Body of pancreas (tissue), 4 donors: ENCODE measurements around the gene IFNA17. TPM values are rescaled to one million over a fixed set of nuclear protein-coding genes. Genes with fewer than 3 reads are reported as not detected.
"Not testable (repeated sequence)": the region's sequence is repeated elsewhere in the genome, so short reads cannot be mapped to it uniquely, and the experiment has no call there.

Experiments used
- ATAC-seq: fragments of 150-250 bp; one replicate; pipeline ENCODE4 v1.9.1; 2016
- DNase-seq, 4 donors: peaks; one replicate each; pipeline ENCODE4 v3.0.0-alpha.2; 2019
- H3K27ac ChIP-seq, 4 donors: fragments of 200-600 bp; sonication (generic); 1 replicate in 3 of 4; 2 replicates in 1 of 4; pipeline versions ENCODE4 v1.5.1 to v1.6.1; 2016 to 2019; ENCODE audit warnings: mild to moderate bottlenecking in 1 of 4, mixed read lengths in 1 of 4, moderate library complexity in 1 of 4
- H3K27me3 ChIP-seq, 2 donors: fragments of 200-600 bp; sonication (generic); one replicate each; pipeline ENCODE4 v1.6.0; 2016; ENCODE audit warnings: mild to moderate bottlenecking in 1 of 2
- H3K36me3 ChIP-seq, 2 donors: fragments of 200-600 bp; sonication (generic); replicated peaks in 1 of 2; 2 replicates each; pipeline ENCODE4 v1.5.1; 2016; ENCODE audit warnings: low read depth in 2 of 2; ENCODE audit not compliant: insufficient read depth in 1 of 2
- H3K4me1 ChIP-seq: fragments of 200-600 bp; sonication (generic); one replicate; pipeline ENCODE4 v1.6.0; 2016
- H3K4me3 ChIP-seq, 2 donors: fragments of 200-600 bp; sonication (generic); 1 replicate in 1 of 2; 2 replicates in 1 of 2; pipeline ENCODE4 v1.5.1; 2016 to 2019
- H3K9me3 ChIP-seq, 3 donors: fragments of 200-600 bp; sonication (generic); 1 replicate in 2 of 3; 2 replicates in 1 of 3; pipeline ENCODE4 v1.5.1; 2016
- CTCF ChIP-seq, 7 experiments: fragments of 450-650 bp in 4 of 7; fragments of 200-600 bp in 3 of 7; sonication (generic) in 3 of 7; IDR thresholded peaks; one replicate each; pipeline ENCODE4 v1.5.1; 2016 to 2019; ENCODE audit warnings: antibody characterized with exemption in 7 of 7
- POLR2A ChIP-seq, 3 donors: fragments of 450-650 bp; IDR thresholded peaks; one replicate each; pipeline ENCODE4 v1.6.1; 2016; ENCODE audit warnings: antibody characterized with exemption in 3 of 3, mild to moderate bottlenecking in 2 of 3
- WGBS, 2 donors: methylation state at CpG; one replicate each; pipeline ENCODE4 v1.1.5; 2017; 5-methylcytosine and 5-hydroxymethylcytosine counted together
- intact Hi-C: fragments of 100-400 bp; cut with DNase I; formaldehyde crosslinking; loops from one replicate; pipeline ENCODE4 v1.15.1; 2023
- total RNA-seq, 2 donors: library from RNA; depleted of rRNA; stranded (reverse); fragments of >200 nt; gene quantifications; one replicate each; pipeline ENCODE4 v1.1.0, GENCODE V29; 2016

The IFNA17 gene
- total RNA-seq, 2 donors from 2014 or later = not detected

DNA sequence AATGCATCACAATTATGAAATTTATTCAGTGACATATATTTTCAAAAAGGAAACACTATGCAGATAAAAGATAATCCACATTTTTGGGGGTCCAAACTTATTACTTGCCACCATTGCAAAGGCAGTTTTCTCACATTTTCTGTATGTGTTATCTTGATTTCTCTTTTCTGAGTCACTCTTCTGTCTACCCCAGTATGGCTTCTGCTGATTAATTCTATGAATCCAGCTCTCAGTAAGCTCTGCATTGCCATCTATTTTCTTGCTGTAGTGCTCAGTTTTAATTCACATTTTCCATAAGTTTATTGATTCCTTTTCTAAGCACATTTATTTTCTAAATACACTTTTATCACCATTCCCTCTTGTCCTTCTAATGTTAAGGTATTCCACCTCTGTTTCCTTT, 22.8 kb downstream of the IFNA17 start:
- H3K27me3 ChIP-seq = no peaks in the 10 kb centered on the region
- no peak overlapping the region for H3K4me3 ChIP-seq
- H3K36me3 ChIP-seq = no peaks in the 10 kb centered on the region
- intact Hi-C loops = no loop called here
- H3K9me3 ChIP-seq = no peaks in the 10 kb centered on the region
- no peaks in the 10 kb centered on the region for H3K4me1 ChIP-seq
- DNase-seq (no peak), ATAC-seq (no peak)
- no peak overlapping the region for H3K27ac ChIP-seq
- TF ChIP-seq CTCF (IDR thresholded peaks at IDR 0.05) = no peak
- TF ChIP-seq POLR2A (IDR thresholded peaks at IDR 0.05) = no peak

DNA sequence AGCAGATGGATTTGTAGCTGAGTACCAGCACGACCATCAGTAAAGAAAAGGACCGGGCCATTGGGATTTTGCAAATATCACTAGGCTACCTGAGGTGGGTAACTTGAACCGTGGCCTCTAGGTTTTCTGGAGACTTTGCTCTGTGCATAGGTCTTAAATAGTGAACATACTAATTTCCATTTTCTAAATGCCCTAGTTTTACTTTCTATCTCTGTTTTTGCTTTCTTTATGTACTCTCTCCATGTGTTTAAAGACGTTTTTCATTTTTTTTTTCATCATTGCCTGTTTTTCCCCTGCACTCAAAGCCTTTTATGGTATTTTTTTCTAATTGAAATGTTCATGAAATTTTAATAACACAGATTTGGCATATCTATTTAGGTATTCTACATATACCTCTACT, 25.9 kb downstream of the IFNA17 start, which contains the start of gene IFNA7:
Gene IFNA7 (minus strand): TSS at position 101 of the 400 bp plus-strand sequence. CDS start 40 bp downstream, at position 61.
- H3K9me3 ChIP-seq, H3K27me3 ChIP-seq, intact Hi-C loops, DNase-seq, H3K27ac ChIP-seq, ATAC-seq, H3K36me3 ChIP-seq, H3K4me1 ChIP-seq, H3K4me3 ChIP-seq: not testable (repeated sequence)
- 47 to 66% methylated on average over 4 of the region's 4 CpGs for WGBS, 2 donors

DNA sequence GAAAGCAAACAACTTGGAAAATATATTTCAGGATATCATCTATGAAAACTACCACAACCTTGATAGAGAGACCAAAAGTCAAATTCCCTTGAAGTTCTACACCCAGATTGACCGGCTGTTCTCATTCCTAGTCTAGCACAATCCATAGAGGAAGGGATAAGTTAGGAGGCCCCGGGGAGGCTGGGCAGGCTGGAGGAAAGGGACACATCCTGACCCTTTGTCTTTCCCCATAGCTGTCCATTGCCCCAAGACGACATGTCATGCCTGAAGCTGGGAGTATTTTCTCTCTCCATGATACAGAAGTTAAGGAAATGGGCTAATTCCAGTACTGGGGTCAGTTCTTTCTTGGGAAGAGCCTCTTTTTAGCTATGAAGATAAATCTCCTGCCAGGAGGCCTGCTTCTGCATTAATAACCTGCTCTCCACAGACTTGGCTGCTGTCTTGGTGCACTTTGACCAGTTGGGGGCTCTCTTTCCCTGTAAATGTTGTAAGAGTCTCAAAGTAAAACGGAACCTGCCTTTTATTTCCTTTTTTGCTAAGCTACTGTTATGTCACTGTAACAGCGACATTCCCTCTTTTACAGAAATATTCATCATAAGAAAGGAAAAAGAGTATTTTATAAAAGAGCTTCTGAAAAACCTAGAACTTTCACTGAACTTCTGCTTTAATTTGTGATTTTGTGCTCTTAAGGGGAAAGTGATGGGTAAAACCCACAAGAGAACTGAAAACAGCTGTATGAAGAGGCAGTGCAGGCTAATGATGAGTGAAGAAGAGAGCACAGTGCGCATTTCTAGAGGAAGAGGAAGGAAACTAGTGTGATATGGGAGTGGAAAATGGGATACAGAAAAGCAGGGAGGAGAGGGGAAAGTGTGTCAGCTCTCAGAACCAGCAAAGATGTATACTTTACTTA, 32.9 kb downstream of the IFNA17 start:
- H3K36me3 ChIP-seq, H3K9me3 ChIP-seq, intact Hi-C loops, H3K4me1 ChIP-seq, H3K27ac ChIP-seq, H3K27me3 ChIP-seq, H3K4me3 ChIP-seq: not testable (repeated sequence)
- ATAC-seq = peak; percentile 62
- 34 to 35% methylated on average over 6 of the region's 6 CpGs for WGBS, 2 donors
- peak in 2 of 4 donors; percentile 17 to 33 for DNase-seq
- peak; percentile 8 to 45 (median 37) for TF ChIP-seq CTCF (IDR thresholded peaks at IDR 0.05)

DNA sequence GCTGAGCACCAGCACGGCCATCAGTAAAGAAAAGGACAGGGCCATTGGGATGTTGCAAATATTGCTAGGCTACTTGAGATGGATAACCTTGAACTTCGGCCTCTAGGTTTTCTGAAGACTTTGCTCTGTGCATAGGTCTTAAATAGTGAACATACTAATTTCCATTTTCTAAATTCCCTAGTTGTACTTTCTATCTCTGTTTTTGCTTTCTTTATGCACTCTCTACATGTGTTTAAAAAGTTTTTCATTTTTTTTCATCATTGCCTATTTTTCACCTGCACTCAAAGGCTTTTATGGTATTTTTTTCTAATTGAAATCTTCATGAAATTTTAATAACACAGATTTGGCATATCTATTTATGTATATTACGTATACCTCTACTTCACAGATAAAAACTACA, 40.5 kb downstream of the IFNA17 start, which contains the start of gene IFNA4:
Gene IFNA4 (minus strand): TSS at position 101 of the 400 bp plus-strand sequence. CDS start 56 bp downstream, at position 45.
- DNase-seq, H3K4me1 ChIP-seq, intact Hi-C loops, H3K9me3 ChIP-seq, H3K27me3 ChIP-seq, H3K36me3 ChIP-seq, ATAC-seq, H3K27ac ChIP-seq, H3K4me3 ChIP-seq: not testable (repeated sequence)
- 65 to 74% methylated on average over 3 of the region's 3 CpGs for WGBS, 2 donors

DNA sequence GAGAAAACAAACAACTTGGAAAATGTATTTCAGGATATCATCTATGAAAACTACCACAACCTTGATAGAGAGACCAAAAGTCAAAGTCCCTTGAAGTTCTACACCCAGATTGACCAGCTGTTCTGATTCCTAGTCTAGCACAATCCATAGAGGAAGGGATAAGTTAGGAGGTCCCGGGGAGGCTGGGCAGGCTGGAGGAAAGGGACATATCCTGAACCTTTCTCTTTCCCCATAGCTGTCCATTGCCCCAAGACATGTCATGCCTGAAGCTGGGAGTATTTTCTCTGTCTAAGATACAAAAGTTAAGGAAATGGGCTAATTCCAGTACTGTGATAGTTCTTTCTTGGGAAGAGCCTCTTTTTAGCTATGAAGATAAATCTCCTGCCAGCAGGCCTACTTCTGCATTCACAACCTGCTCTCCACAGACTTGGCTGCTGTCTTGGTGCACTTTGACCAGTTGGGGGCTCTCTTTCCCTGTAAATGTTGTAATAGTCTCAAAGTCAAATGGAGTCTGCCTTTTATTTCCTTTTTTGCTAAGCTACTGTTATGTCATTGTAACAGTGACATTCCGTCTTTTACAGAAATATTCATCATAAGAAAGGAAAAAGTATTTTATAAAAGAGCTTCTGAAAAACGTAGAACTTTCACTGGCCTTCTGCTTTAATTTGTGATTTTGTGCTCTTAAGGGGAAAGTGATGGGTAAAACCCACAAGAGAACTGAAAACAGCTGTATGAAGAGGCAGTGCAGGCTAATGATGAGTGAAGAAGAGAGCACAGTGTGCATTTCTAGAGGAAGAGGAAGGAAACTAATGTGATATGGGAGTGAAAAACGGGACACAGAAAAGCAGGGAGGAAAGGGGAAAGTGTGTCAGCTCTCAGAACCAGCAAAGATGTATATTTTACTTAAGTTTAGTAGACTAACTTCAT, 44.9 kb downstream of the IFNA17 start:
- H3K4me3 ChIP-seq, H3K36me3 ChIP-seq, H3K27ac ChIP-seq, H3K9me3 ChIP-seq, H3K4me1 ChIP-seq, intact Hi-C loops, ATAC-seq, H3K27me3 ChIP-seq: not testable (repeated sequence)
- peak in 2 of 4 donors; percentile 9 to 21 for DNase-seq
- WGBS, 2 donors = 30 to 40% methylated on average over 4 of the region's 4 CpGs
- TF ChIP-seq CTCF (IDR thresholded peaks at IDR 0.05) = peak in 4 of 7 experiments; percentile 10 to 30 (median 12)

Other genes with a start within 250 kb of the IFNA17 start
- gene HACD4, start 196.6 kb downstream of the IFNA17 start, total RNA-seq = 1 to 10 TPM in 1 of 2 donors, under 1 TPM in 1; 0.99 to 1.8 TPM
- gene IFNB1, start 150.3 kb downstream of the IFNA17 start, total RNA-seq = not detected
- gene IFNW1, start 86.4 kb downstream of the IFNA17 start, total RNA-seq = not detected
- not detected for gene IFNA21, start 61.6 kb downstream of the IFNA17 start, total RNA-seq
- not detected for gene IFNA4, start 40.6 kb downstream of the IFNA17 start, total RNA-seq
- gene IFNA7, start 26.0 kb downstream of the IFNA17 start, total RNA-seq = not detected
- gene IFNA10, start 21.1 kb downstream of the IFNA17 start, total RNA-seq = not detected
- gene IFNA16, start 10.9 kb downstream of the IFNA17 start, total RNA-seq = not detected
- gene IFNA14, start 11.8 kb upstream of the IFNA17 start, total RNA-seq = not detected
- gene IFNA5, start 77.1 kb upstream of the IFNA17 start, total RNA-seq = not detected
- 10 to 100 TPM; 10.2 to 15.3 TPM for gene KLHL9, start 107.2 kb upstream of the IFNA17 start, total RNA-seq
- gene IFNA6, start 122.7 kb upstream of the IFNA17 start, total RNA-seq = not detected
- gene IFNA13, start 139.8 kb upstream of the IFNA17 start, total RNA-seq = not detected
- not detected for gene IFNA2, start 157.2 kb upstream of the IFNA17 start, total RNA-seq
- gene IFNA8, start 180.9 kb upstream of the IFNA17 start, total RNA-seq = not detected
- gene IFNA1, start 212.2 kb upstream of the IFNA17 start, total RNA-seq = not detected